ENCODE data around the gene MYMK.

Gene MYMK

GRCh38 chr9:133557581-133557980 lies 32.8 kb upstream of the MYMK start:
- Histone ChIP-seq H3K4me1 (ENCODE audit: control insufficient read depth, insufficient read depth, low read length) (peaks cover 22% of the 10 kb centered on the region), H3K27ac (ENCODE audit: low read length) (no peak overlapping the region), H3K9me3 (ENCODE audit: control insufficient read depth in 2 of 2, low read length in 2 of 2) (no peaks in the 10 kb centered on the region)

GRCh38 chr9:133556354-133556753 lies 31.6 kb upstream of the MYMK start:
- Histone ChIP-seq H3K9ac (ENCODE audit: low read length in 2 of 2) (no peak overlapping the region), H3K9me3 (ENCODE audit: control insufficient read depth in 2 of 2, low read length in 2 of 2) (no peaks in the 10 kb centered on the region), H3K27me3 (ENCODE audit: control insufficient read depth in 1 of 2, insufficient read depth in 2 of 2, low read length in 2 of 2) (peaks cover 0 to 4% of the 10 kb centered on the region in 2 donors), H3K4me3 (ENCODE audit: low read length in 2 of 2) (no peak overlapping the region), H3K4me1 (ENCODE audit: control insufficient read depth, insufficient read depth, low read length) (peaks cover 22% of the 10 kb centered on the region), H3K27ac (ENCODE audit: low read length) (no peak overlapping the region), H3K36me3 (ENCODE audit: control insufficient read depth in 2 of 2, insufficient read depth in 2 of 2, low read length in 2 of 2) (no peaks in the 10 kb centered on the region)

More at GRCh38 chr9:133557581-133557980, 32.8 kb upstream of the MYMK start:
- no peak overlapping the region for H3K9ac ChIP-seq (ENCODE audit: low read length in 2 of 2)
- H3K36me3 ChIP-seq (ENCODE audit: control insufficient read depth in 2 of 2, insufficient read depth in 2 of 2, low read length in 2 of 2) = no peaks in the 10 kb centered on the region
- no peak overlapping the region for H3K4me3 ChIP-seq (ENCODE audit: low read length in 2 of 2)
- H3K27me3 ChIP-seq (ENCODE audit: control insufficient read depth in 1 of 2, insufficient read depth in 2 of 2, low read length in 2 of 2) = peaks cover 0 to 4% of the 10 kb centered on the region in 2 donors

GRCh38 chr9:133554729-133555128 lies 30.0 kb upstream of the MYMK start:
- H3K27ac ChIP-seq (ENCODE audit: low read length) = no peak overlapping the region
- H3K9ac ChIP-seq (ENCODE audit: low read length in 2 of 2) = no peak overlapping the region
- no peaks in the 10 kb centered on the region for H3K9me3 ChIP-seq (ENCODE audit: control insufficient read depth in 2 of 2, low read length in 2 of 2)
- peaks cover 0 to 4% of the 10 kb centered on the region in 2 donors for H3K27me3 ChIP-seq (ENCODE audit: control insufficient read depth in 1 of 2, insufficient read depth in 2 of 2, low read length in 2 of 2)
- H3K36me3 ChIP-seq (ENCODE audit: control insufficient read depth in 2 of 2, insufficient read depth in 2 of 2, low read length in 2 of 2) = peaks cover 0 to 2% of the 10 kb centered on the region in 2 donors
- peaks cover 11% of the 10 kb centered on the region for H3K4me1 ChIP-seq (ENCODE audit: control insufficient read depth, insufficient read depth, low read length)
- H3K4me3 ChIP-seq (ENCODE audit: low read length in 2 of 2) = no peak overlapping the region

GRCh38 chr9:133553973-133554713 lies 29.4 kb upstream of the MYMK start:
- H3K27me3 ChIP-seq (ENCODE audit: control insufficient read depth in 1 of 2, insufficient read depth in 2 of 2, low read length in 2 of 2) = peaks cover 0 to 4% of the 10 kb centered on the region in 2 donors

GRCh38 chr9:133553123-133553522 lies 28.4 kb upstream of the MYMK start:
- Histone ChIP-seq H3K4me3 (ENCODE audit: low read length in 2 of 2) (no peak overlapping the region), H3K36me3 (ENCODE audit: control insufficient read depth in 2 of 2, insufficient read depth in 2 of 2, low read length in 2 of 2) (peaks cover 0 to 2% of the 10 kb centered on the region in 2 donors), H3K9ac (ENCODE audit: low read length in 2 of 2) (no peak overlapping the region), H3K9me3 (ENCODE audit: control insufficient read depth in 2 of 2, low read length in 2 of 2) (no peaks in the 10 kb centered on the region), H3K27ac (ENCODE audit: low read length) (no peak overlapping the region), H3K4me1 (ENCODE audit: control insufficient read depth, insufficient read depth, low read length) (peaks cover 5% of the 10 kb centered on the region), H3K27me3 (ENCODE audit: control insufficient read depth in 1 of 2, insufficient read depth in 2 of 2, low read length in 2 of 2) (peaks cover 0 to 4% of the 10 kb centered on the region in 2 donors)

More at GRCh38 chr9:133553973-133554713, 29.4 kb upstream of the MYMK start:
- Histone ChIP-seq H3K36me3 (ENCODE audit: control insufficient read depth in 2 of 2, insufficient read depth in 2 of 2, low read length in 2 of 2) (peaks cover 0 to 2% of the 10 kb centered on the region in 2 donors), H3K27ac (ENCODE audit: low read length) (no peak overlapping the region), H3K9ac (ENCODE audit: low read length in 2 of 2) (no peak overlapping the region), H3K4me3 (ENCODE audit: low read length in 2 of 2) (no peak overlapping the region), H3K4me1 (ENCODE audit: control insufficient read depth, insufficient read depth, low read length) (peaks cover 11% of the 10 kb centered on the region), H3K9me3 (ENCODE audit: control insufficient read depth in 2 of 2, low read length in 2 of 2) (no peaks in the 10 kb centered on the region)

GRCh38 chr9:133552236-133552635 lies 27.5 kb upstream of the MYMK start:
- no peak overlapping the region for H3K4me3 ChIP-seq (ENCODE audit: low read length in 2 of 2)
- no peaks in the 10 kb centered on the region for H3K9me3 ChIP-seq (ENCODE audit: control insufficient read depth in 2 of 2, low read length in 2 of 2)
- no peak overlapping the region for H3K9ac ChIP-seq (ENCODE audit: low read length in 2 of 2)
- no peak overlapping the region for H3K27ac ChIP-seq (ENCODE audit: low read length)
- peaks cover 0 to 4% of the 10 kb centered on the region in 2 donors for H3K27me3 ChIP-seq (ENCODE audit: control insufficient read depth in 1 of 2, insufficient read depth in 2 of 2, low read length in 2 of 2)
- H3K36me3 ChIP-seq (ENCODE audit: control insufficient read depth in 2 of 2, insufficient read depth in 2 of 2, low read length in 2 of 2) = peaks cover 0 to 4% of the 10 kb centered on the region in 2 donors
- H3K4me1 ChIP-seq (ENCODE audit: control insufficient read depth, insufficient read depth, low read length) = no peaks in the 10 kb centered on the region

- H3K9ac ChIP-seq (ENCODE audit: low read length in 2 of 2) = no peak overlapping the region
- H3K36me3 ChIP-seq (ENCODE audit: control insufficient read depth in 2 of 2, insufficient read depth in 2 of 2, low read length in 2 of 2) = peaks cover 0 to 4% of the 10 kb centered on the region in 2 donors
- peaks cover 2% of the 10 kb centered on the region for H3K4me1 ChIP-seq (ENCODE audit: control insufficient read depth, insufficient read depth, low read length)
- H3K4me3 ChIP-seq (ENCODE audit: low read length in 2 of 2) = no peak overlapping the region
- no peaks in the 10 kb centered on the region for H3K9me3 ChIP-seq (ENCODE audit: control insufficient read depth in 2 of 2, low read length in 2 of 2)
- peaks cover 0 to 4% of the 10 kb centered on the region in 2 donors for H3K27me3 ChIP-seq (ENCODE audit: control insufficient read depth in 1 of 2, insufficient read depth in 2 of 2, low read length in 2 of 2)
- H3K27ac ChIP-seq (ENCODE audit: low read length) = no peak overlapping the region
These were observed 26.7 kb upstream of the MYMK start for GRCh38 chr9:133551446-133551845.

GRCh38 chr9:133547116-133547515 lies 22.4 kb upstream of the MYMK start:
- no peak overlapping the region for H3K9ac ChIP-seq (ENCODE audit: low read length in 2 of 2)
- H3K27me3 ChIP-seq (ENCODE audit: control insufficient read depth in 1 of 2, insufficient read depth in 2 of 2, low read length in 2 of 2) = no peaks in the 10 kb centered on the region
- H3K4me3 ChIP-seq (ENCODE audit: low read length in 2 of 2) = no peak overlapping the region
- H3K27ac ChIP-seq (ENCODE audit: low read length) = no peak overlapping the region
- peaks cover 0 to 4% of the 10 kb centered on the region in 2 donors for H3K36me3 ChIP-seq (ENCODE audit: control insufficient read depth in 2 of 2, insufficient read depth in 2 of 2, low read length in 2 of 2)
- H3K9me3 ChIP-seq (ENCODE audit: control insufficient read depth in 2 of 2, low read length in 2 of 2) = no peaks in the 10 kb centered on the region
- H3K4me1 ChIP-seq (ENCODE audit: control insufficient read depth, insufficient read depth, low read length) = peaks cover 13% of the 10 kb centered on the region

- Histone ChIP-seq H3K4me3 (ENCODE audit: low read length in 2 of 2) (no peak overlapping the region), H3K27ac (ENCODE audit: low read length) (no peak overlapping the region)
These were observed 21.5 kb upstream of the MYMK start for GRCh38 chr9:133546287-133546680.

GRCh38 chr9:133545494-133546286 lies 20.9 kb upstream of the MYMK start:
- Histone ChIP-seq H3K9me3 (ENCODE audit: control insufficient read depth in 2 of 2, low read length in 2 of 2) (no peaks in the 10 kb centered on the region), H3K4me3 (ENCODE audit: low read length in 2 of 2) (no peak overlapping the region), H3K27ac (ENCODE audit: low read length) (no peak overlapping the region), H3K36me3 (ENCODE audit: control insufficient read depth in 2 of 2, insufficient read depth in 2 of 2, low read length in 2 of 2) (peaks cover 0 to 6% of the 10 kb centered on the region in 2 donors), H3K9ac (ENCODE audit: low read length in 2 of 2) (no peak overlapping the region), H3K27me3 (ENCODE audit: control insufficient read depth in 1 of 2, insufficient read depth in 2 of 2, low read length in 2 of 2) (no peaks in the 10 kb centered on the region), H3K4me1 (ENCODE audit: control insufficient read depth, insufficient read depth, low read length) (peaks cover 13% of the 10 kb centered on the region)

More at GRCh38 chr9:133546287-133546680, 21.5 kb upstream of the MYMK start:
- H3K36me3 ChIP-seq (ENCODE audit: control insufficient read depth in 2 of 2, insufficient read depth in 2 of 2, low read length in 2 of 2) = peaks cover 0 to 4% of the 10 kb centered on the region in 2 donors
- H3K27me3 ChIP-seq (ENCODE audit: control insufficient read depth in 1 of 2, insufficient read depth in 2 of 2, low read length in 2 of 2) = no peaks in the 10 kb centered on the region
- H3K9ac ChIP-seq (ENCODE audit: low read length in 2 of 2) = no peak overlapping the region
- peaks cover 13% of the 10 kb centered on the region for H3K4me1 ChIP-seq (ENCODE audit: control insufficient read depth, insufficient read depth, low read length)
- H3K9me3 ChIP-seq (ENCODE audit: control insufficient read depth in 2 of 2, low read length in 2 of 2) = no peaks in the 10 kb centered on the region
